ENCODE results near the gene PRPF40A. TPM values are rescaled to one million over a fixed set of nuclear protein-coding genes. Genes with fewer than 3 reads are reported as not detected.

Gene PRPF40A
- total and polyA plus RNA-seq, 2 experiments from 2014 or later, result 86.1 to 112 TPM

- no peaks in the 10 kb centered on the region for H3K9me2 ChIP-seq (ENCODE audit: insufficient read depth)
- H3K27me3 ChIP-seq (replicated peaks; ENCODE audit: insufficient read depth), result no peaks in the 10 kb centered on the region
- no peak overlapping the region for H2AFZ ChIP-seq
- H3K9me3 ChIP-seq (ENCODE audit: low read depth), result no peaks in the 10 kb centered on the region
- H3K9ac ChIP-seq, result peak overlapping the region; percentile 49
- H3K27ac ChIP-seq, result peak overlapping the region; percentile 72
- H3K4me3 ChIP-seq, result peak overlapping the region; percentile 7; the same call in 1 of the 2 replicates
- peaks cover 28% of the 10 kb centered on the region for H3K4me1 ChIP-seq (ENCODE audit: insufficient read depth)
- peak overlapping the region; percentile 64 for H3K4me2 ChIP-seq (ENCODE audit: unreplicated experiment)
- in situ Hi-C loops (cut with MboI), result loop anchor here (25.0 kb wide), 1 partner anchor 609 kb away; no protein-coding TSS in a partner anchor
- H4K20me1 ChIP-seq (ENCODE audit: insufficient read depth), result no peaks in the 10 kb centered on the region
- no peaks in the 10 kb centered on the region for H3K79me2 ChIP-seq (ENCODE audit: insufficient read depth)
- H3F3A ChIP-seq (ENCODE audit: insufficient read depth), result peaks cover 55% of the 10 kb centered on the region
- peak; percentile 96 for DNase-seq
- WGBS, 2 experiments (ENCODE audit: low coverage in 1 of 2, low lambda C conversion rate in 2 of 2, missing lambda C conversion rate in 2 of 2), result 19 to 23% methylated on average over 3 of the region's 3 CpGs
- H3K36me3 ChIP-seq (ENCODE audit: low read depth), result peaks cover 5% of the 10 kb centered on the region
- no peak for TF ChIP-seq EZH2 (IDR thresholded peaks at IDR 0.05; ENCODE audit: insufficient read depth, poor library complexity, severe bottlenecking)
- no peak for TF ChIP-seq EZH2phosphoT487 (IDR thresholded peaks at IDR 0.05; ENCODE audit: insufficient read depth, low read depth)
Observed at GRCh38 chr2:152646775-152647174, 70.5 kb downstream of the PRPF40A start.

- WGBS, 2 experiments (ENCODE audit: low coverage in 1 of 2, low lambda C conversion rate in 2 of 2, missing lambda C conversion rate in 2 of 2), result 47 to 63% methylated on average over 4 of the region's 4 CpGs
- in situ Hi-C loops (cut with MboI), result loop anchor here (25.0 kb wide), 1 partner anchor 609 kb away; no protein-coding TSS in a partner anchor
- DNase-seq, result no peak
Observed at GRCh38 chr2:152646264-152646663, 71.0 kb downstream of the PRPF40A start.

GRCh38 chr2:152644189-152644873 lies 72.9 kb downstream of the PRPF40A start:
- in situ Hi-C loops (cut with MboI), result loop anchor here (25.0 kb wide), 1 partner anchor 607 kb away; no protein-coding TSS in a partner anchor
- Histone ChIP-seq H3K4me3 (no peak overlapping the region), H3K4me1 (ENCODE audit: insufficient read depth) (peaks cover 28% of the 10 kb centered on the region), H2AFZ (no peak overlapping the region), H3K27me3 (replicated peaks; ENCODE audit: insufficient read depth) (no peaks in the 10 kb centered on the region), H3K36me3 (ENCODE audit: low read depth) (peaks cover 14% of the 10 kb centered on the region), H3K9me3 (ENCODE audit: low read depth) (no peaks in the 10 kb centered on the region), H3K4me2 (ENCODE audit: unreplicated experiment) (no peak overlapping the region), H3K79me2 (ENCODE audit: insufficient read depth) (no peaks in the 10 kb centered on the region), H3K9ac (no peak overlapping the region), H3K27ac (no peak overlapping the region), H4K20me1 (ENCODE audit: insufficient read depth) (no peaks in the 10 kb centered on the region), H3F3A (ENCODE audit: insufficient read depth) (peaks cover 36% of the 10 kb centered on the region), H3K9me2 (ENCODE audit: insufficient read depth) (no peaks in the 10 kb centered on the region)
- TF ChIP-seq EZH2phosphoT487 (IDR thresholded peaks at IDR 0.05; ENCODE audit: insufficient read depth, low read depth) (no peak), EZH2 (IDR thresholded peaks at IDR 0.05; ENCODE audit: insufficient read depth, poor library complexity, severe bottlenecking) (no peak)
- WGBS, 2 experiments (ENCODE audit: low coverage in 1 of 2, low lambda C conversion rate in 2 of 2, missing lambda C conversion rate in 2 of 2), result 92 to 93% methylated on average over 6 of the region's 6 CpGs
- DNase-seq, result no peak

More at GRCh38 chr2:152646264-152646663, 71.0 kb downstream of the PRPF40A start:
- Histone ChIP-seq H2AFZ (no peak overlapping the region), H3K36me3 (ENCODE audit: low read depth) (peaks cover 9% of the 10 kb centered on the region), H3K4me2 (ENCODE audit: unreplicated experiment) (peak overlapping the region; percentile 47), H3K27me3 (replicated peaks; ENCODE audit: insufficient read depth) (no peaks in the 10 kb centered on the region), H3K4me1 (ENCODE audit: insufficient read depth) (peaks cover 28% of the 10 kb centered on the region), H4K20me1 (ENCODE audit: insufficient read depth) (no peaks in the 10 kb centered on the region), H3K27ac (peak overlapping the region; percentile 35), H3K4me3 (no peak overlapping the region), H3K9me3 (ENCODE audit: low read depth) (no peaks in the 10 kb centered on the region), H3K9me2 (ENCODE audit: insufficient read depth) (no peaks in the 10 kb centered on the region), H3F3A (ENCODE audit: insufficient read depth) (peaks cover 53% of the 10 kb centered on the region), H3K9ac (no peak overlapping the region), H3K79me2 (ENCODE audit: insufficient read depth) (no peaks in the 10 kb centered on the region)
- no peak for TF ChIP-seq EZH2phosphoT487 (IDR thresholded peaks at IDR 0.05; ENCODE audit: insufficient read depth, low read depth)
- TF ChIP-seq EZH2 (IDR thresholded peaks at IDR 0.05; ENCODE audit: insufficient read depth, poor library complexity, severe bottlenecking), result no peak

- TF ChIP-seq EZH2phosphoT487 (IDR thresholded peaks at IDR 0.05; ENCODE audit: insufficient read depth, low read depth), result no peak
- no peak for TF ChIP-seq EZH2 (IDR thresholded peaks at IDR 0.05; ENCODE audit: insufficient read depth, poor library complexity, severe bottlenecking)
- no peaks in the 10 kb centered on the region for H4K20me1 ChIP-seq (ENCODE audit: insufficient read depth)
- H3K27ac ChIP-seq, result no peak overlapping the region
- 62 to 67% methylated on average over 8 of the region's 8 CpGs for WGBS, 2 experiments (ENCODE audit: low coverage in 1 of 2, low lambda C conversion rate in 2 of 2, missing lambda C conversion rate in 2 of 2)
- no peaks in the 10 kb centered on the region for H3K27me3 ChIP-seq (replicated peaks; ENCODE audit: insufficient read depth)
- H3K4me1 ChIP-seq (ENCODE audit: insufficient read depth), result no peaks in the 10 kb centered on the region
- H2AFZ ChIP-seq, result no peak overlapping the region
- in situ Hi-C loops (cut with MboI), result loop anchor here (25.0 kb wide), 1 partner anchor 601 kb away; no protein-coding TSS in a partner anchor
- H3K36me3 ChIP-seq (ENCODE audit: low read depth), result peaks cover 17% of the 10 kb centered on the region
- H3K4me2 ChIP-seq (ENCODE audit: unreplicated experiment), result no peak overlapping the region
- no peak for DNase-seq
- H3F3A ChIP-seq (ENCODE audit: insufficient read depth), result no peaks in the 10 kb centered on the region
- H3K79me2 ChIP-seq (ENCODE audit: insufficient read depth), result no peaks in the 10 kb centered on the region
- H3K9me3 ChIP-seq (ENCODE audit: low read depth), result no peaks in the 10 kb centered on the region
- H3K4me3 ChIP-seq, result no peak overlapping the region
- H3K9ac ChIP-seq, result no peak overlapping the region
- no peaks in the 10 kb centered on the region for H3K9me2 ChIP-seq (ENCODE audit: insufficient read depth)
Observed at GRCh38 chr2:152638590-152638989, 78.7 kb downstream of the PRPF40A start.
